ENCODE measurements around the gene GPR160.

- TF ChIP-seq POLR2A (IDR thresholded peaks at IDR 0.05) (no peak), CTCF (IDR thresholded peaks at IDR 0.05) (no peak)
These were observed 52.2 kb downstream of the GPR160 start for GRCh38 chr3:170089862-170090600.

Measured in adrenal gland (tissue), 5 donors.